Spleen (tissue), 11 donors: ENCODE results near the gene C5. TPM values are rescaled to one million over a fixed set of nuclear protein-coding genes. Genes with fewer than 3 reads are reported as not detected.

Experiments used
- DNase-seq: peaks from one replicate; pipeline ENCODE4 v3.0.0-alpha.2; 2020
- H3K27ac ChIP-seq, 8 donors: fragments of 200-600 bp; sonication (generic) in 7 of 8; 1 replicate in 4 of 8; 2 replicates in 4 of 8; pipeline versions ENCODE4 v1.5.0 to v1.8.0; 2016 to 2021; ENCODE audit warnings: inconsistent platforms in 4 of 8, mild to moderate bottlenecking in 4 of 8, moderate library complexity in 1 of 8
- H3K27me3 ChIP-seq, 7 donors: fragments of 200-600 bp; sonication (generic) in 6 of 7; replicated peaks in 1 of 7; 1 replicate in 4 of 7; 2 replicates in 3 of 7; pipeline versions ENCODE4 v1.5.0 to v1.8.0; 2016 to 2021; ENCODE audit warnings: inconsistent platforms in 3 of 7, mild to moderate bottlenecking in 1 of 7
- H3K36me3 ChIP-seq, 6 donors: fragments of 200-600 bp; sonication (generic) in 5 of 6; 1 replicate in 4 of 6; 2 replicates in 2 of 6; pipeline versions ENCODE4 v1.5.0 to v1.8.0; 2016 to 2021; ENCODE audit warnings: inconsistent platforms in 2 of 6
- H3K4me1 ChIP-seq, 6 donors: fragments of 200-600 bp; sonication (generic) in 5 of 6; 1 replicate in 3 of 6; 2 replicates in 3 of 6; pipeline versions ENCODE4 v1.5.0 to v1.8.0; 2016 to 2021; ENCODE audit warnings: inconsistent platforms in 3 of 6
- H3K4me3 ChIP-seq, 8 donors: fragments of 200-600 bp; sonication (generic) in 7 of 8; 1 replicate in 4 of 8; 2 replicates in 4 of 8; pipeline versions ENCODE4 v1.5.0 to v1.8.0; 2016 to 2021; ENCODE audit warnings: inconsistent platforms in 4 of 8, mild to moderate bottlenecking in 4 of 8, moderate library complexity in 2 of 8
- H3K9me3 ChIP-seq, 8 donors: fragments of 200-600 bp; sonication (generic) in 7 of 8; 1 replicate in 4 of 8; 2 replicates in 4 of 8; pipeline versions ENCODE4 v1.5.0 to v1.8.0; 2016 to 2021; ENCODE audit warnings: inconsistent platforms in 4 of 8
- POLR2A ChIP-seq, 3 donors: fragments of 450-650 bp; IDR thresholded peaks; one replicate each; pipeline ENCODE4 v1.5.1; 2017; ENCODE audit warnings: antibody characterized with exemption in 3 of 3, mild to moderate bottlenecking in 1 of 3
- POLR2AphosphoS5 ChIP-seq, 3 donors: sonication (generic); formaldehyde crosslinking; IDR thresholded peaks; one replicate each; pipeline ENCODE4 v1.5.1; 2017; ENCODE audit warnings: antibody characterized with exemption in 3 of 3
- WGBS, 5 donors: extraction: QIAGEN DNeasy Blood & Tissue Kit in 3 of 5; methylation state at CpG; one replicate each; pipeline versions ENCODE4 v1.1.5 to v1.1.7; 2013 to 2018; 5-methylcytosine and 5-hydroxymethylcytosine counted together
- intact Hi-C: fragments of 100-400 bp; cut with DNase I; formaldehyde crosslinking; loops from one replicate; pipeline ENCODE4 v1.15.0; 2023; ENCODE audit warnings: low total_unique reads
- polyA plus RNA-seq, 3 donors: library from polyadenylated mRNA; stranded (reverse); fragments of 200-250 nt; gene quantifications; one replicate each; pipeline ENCODE4 v1.2.1, GENCODE V29; 2013
- total RNA-seq, 7 donors: library from RNA; depleted of rRNA in 3 of 7; stranded (reverse); fragments of >200 nt in 3 of 7; fragmentation: NEBNext Ultra II Directional in 4 of 7; extraction: Animal tissue kit (Norgen Biotek cat#: 25700) in 4 of 7; gene quantifications; one replicate each; pipeline versions ENCODE4 v1.1.0 to v1.2.1, GENCODE V29; 2016 to 2021
- TF ChIP-seq, protein P1 (sequence below), 11 experiments: fragments of 200-600 bp in 7 of 11; fragments of 450-650 bp in 4 of 11; sonication (generic) in 4 of 11; IDR thresholded peaks in 8 of 11; conservative IDR thresholded peaks in 3 of 11; 1 replicate in 7 of 11; 2 replicates in 4 of 11; pipeline versions ENCODE4 v1.4.0 to v1.8.0; 2016 to 2021; ENCODE audit warnings: antibody characterized with exemption in 11 of 11, inconsistent platforms in 4 of 11, mild to moderate bottlenecking in 1 of 11
- donor health status: healthy with polysubstance abuse.
- donor health status: DM: no; HTN: no; CAD: no; lungs with moderate emphysema.
- donor health status: DM: no; HTN: no; CAD: no.
- donor health status: Bipolar disorder and iron deficiency.
- donor health status: healthy.
- donor health status: DM: no; HTN: no; CAD: no.
- donor health status: DM: yes; HTN: yes; CAD: no.

Gene C5
- total and polyA plus RNA-seq, 10 donors: 1.2 to 10.4 (median 2.9) TPM

DNA sequence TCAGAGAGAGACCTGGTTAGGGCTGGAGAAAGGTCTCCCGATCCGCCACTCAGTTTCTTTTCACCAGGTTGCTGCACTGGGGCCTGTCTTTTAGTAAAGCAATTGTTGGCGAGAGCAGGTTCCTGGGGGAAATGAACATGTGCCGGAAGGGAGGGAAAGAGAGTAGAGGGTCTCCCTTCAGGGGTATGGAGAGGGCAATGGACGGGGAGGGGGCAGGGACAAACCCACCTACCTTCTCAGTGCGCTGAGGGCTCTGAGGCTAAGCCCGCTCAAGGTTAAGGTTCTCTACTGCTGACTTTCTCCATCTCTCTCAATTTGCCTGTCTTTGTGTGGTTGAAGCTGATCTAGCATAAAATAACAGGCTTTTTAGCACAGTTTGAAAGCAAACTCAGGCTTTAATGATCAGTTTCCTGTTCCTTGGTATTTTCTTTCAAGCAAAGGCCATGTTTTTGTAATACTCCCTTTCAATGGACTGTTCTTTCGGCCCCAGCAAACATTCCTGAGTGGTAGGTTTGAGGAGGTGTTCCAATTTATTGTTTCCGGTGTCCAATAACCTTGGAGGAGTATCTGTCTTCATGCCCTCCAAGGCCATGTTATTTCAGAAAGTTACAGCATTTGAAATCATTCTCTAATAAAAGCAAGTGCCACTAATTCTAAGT is 98.0 kb downstream of the C5 start:
- peaks cover 0 to 9% (median 0%) of the 10 kb centered on the region in 6 donors for H3K4me1 ChIP-seq
- no peak for DNase-seq
- intact Hi-C loops: no loop called here
- TF ChIP-seq, protein P1, sequence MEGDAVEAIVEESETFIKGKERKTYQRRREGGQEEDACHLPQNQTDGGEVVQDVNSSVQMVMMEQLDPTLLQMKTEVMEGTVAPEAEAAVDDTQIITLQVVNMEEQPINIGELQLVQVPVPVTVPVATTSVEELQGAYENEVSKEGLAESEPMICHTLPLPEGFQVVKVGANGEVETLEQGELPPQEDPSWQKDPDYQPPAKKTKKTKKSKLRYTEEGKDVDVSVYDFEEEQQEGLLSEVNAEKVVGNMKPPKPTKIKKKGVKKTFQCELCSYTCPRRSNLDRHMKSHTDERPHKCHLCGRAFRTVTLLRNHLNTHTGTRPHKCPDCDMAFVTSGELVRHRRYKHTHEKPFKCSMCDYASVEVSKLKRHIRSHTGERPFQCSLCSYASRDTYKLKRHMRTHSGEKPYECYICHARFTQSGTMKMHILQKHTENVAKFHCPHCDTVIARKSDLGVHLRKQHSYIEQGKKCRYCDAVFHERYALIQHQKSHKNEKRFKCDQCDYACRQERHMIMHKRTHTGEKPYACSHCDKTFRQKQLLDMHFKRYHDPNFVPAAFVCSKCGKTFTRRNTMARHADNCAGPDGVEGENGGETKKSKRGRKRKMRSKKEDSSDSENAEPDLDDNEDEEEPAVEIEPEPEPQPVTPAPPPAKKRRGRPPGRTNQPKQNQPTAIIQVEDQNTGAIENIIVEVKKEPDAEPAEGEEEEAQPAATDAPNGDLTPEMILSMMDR (IDR thresholded peaks at IDR 0.05 in 8 of 11, conservative IDR thresholded peaks at IDR 0.05 in 3 of 11): no peak
- TF ChIP-seq POLR2A (IDR thresholded peaks at IDR 0.05): no peak
- no peak for TF ChIP-seq POLR2AphosphoS5 (IDR thresholded peaks at IDR 0.05)
- H3K27ac ChIP-seq: no peak overlapping the region
- no peaks in the 10 kb centered on the region for H3K27me3 ChIP-seq
- no peak overlapping the region for H3K4me3 ChIP-seq
- H3K36me3 ChIP-seq: no peaks in the 10 kb centered on the region
- no peaks in the 10 kb centered on the region for H3K9me3 ChIP-seq
- 89 to 91% (median 91%) methylated on average over 9 of the region's 9 CpGs for WGBS, 5 donors

DNA sequence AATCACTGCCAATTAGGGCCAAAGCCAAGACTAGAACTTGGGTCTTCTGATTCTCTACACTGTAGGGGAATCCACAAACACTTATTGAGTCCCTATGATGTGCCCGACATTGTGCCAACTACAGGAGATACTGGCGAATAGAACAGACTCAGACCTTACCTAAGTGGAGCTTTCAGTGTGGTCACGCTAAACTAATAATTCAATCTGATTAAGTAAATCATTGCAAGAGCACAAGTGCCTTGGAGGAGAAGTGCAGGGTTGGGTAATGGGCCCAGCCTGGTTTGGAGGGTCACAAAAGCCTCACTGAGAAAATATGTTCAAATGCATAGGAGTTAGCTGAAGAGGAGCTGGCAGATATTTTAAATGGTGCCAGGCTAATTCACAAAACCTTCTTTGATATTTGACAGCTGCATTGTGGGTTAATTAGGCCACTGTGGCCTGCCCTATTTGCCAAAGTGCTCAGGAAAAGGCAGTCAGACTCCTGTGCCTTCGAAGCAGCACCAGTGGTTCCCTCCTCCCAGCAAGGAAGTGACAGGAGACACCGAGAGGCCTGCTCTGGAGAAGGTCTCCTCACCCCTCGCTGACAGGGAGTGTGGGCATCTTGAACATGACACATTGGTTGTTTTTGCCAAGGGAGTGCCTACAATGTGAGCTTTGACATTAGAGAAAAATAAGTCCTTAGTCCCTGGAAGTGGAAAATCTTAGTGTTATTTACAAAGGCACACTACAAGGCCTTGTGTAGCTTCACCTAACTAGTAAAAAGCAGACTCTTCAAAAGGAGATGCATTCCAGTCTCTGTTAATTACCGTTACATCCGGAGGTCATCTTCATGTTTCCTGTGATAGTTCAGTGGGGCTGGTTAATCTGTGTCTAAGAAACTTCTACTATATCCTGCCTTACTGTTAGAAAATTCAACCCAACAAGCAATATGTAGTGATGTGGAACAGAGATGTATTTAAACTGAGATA is 99.4 kb downstream of the C5 start:
- Histone ChIP-seq H3K27me3 (no peaks in the 10 kb centered on the region), H3K27ac (peak overlapping the region in 1 of 8 donors; percentile 18), H3K9me3 (no peaks in the 10 kb centered on the region), H3K36me3 (no peaks in the 10 kb centered on the region), H3K4me3 (no peak overlapping the region), H3K4me1 (peaks cover 0 to 9% (median 0%) of the 10 kb centered on the region in 6 donors)
- 74 to 81% (median 79%) methylated on average over 8 of the region's 8 CpGs for WGBS, 5 donors
- TF ChIP-seq, protein P1 (IDR thresholded peaks at IDR 0.05 in 8 of 11, conservative IDR thresholded peaks at IDR 0.05 in 3 of 11): no peak
- no peak for TF ChIP-seq POLR2A (IDR thresholded peaks at IDR 0.05)
- no peak for TF ChIP-seq POLR2AphosphoS5 (IDR thresholded peaks at IDR 0.05)
- DNase-seq: no peak
- intact Hi-C loops: no loop called here

DNA sequence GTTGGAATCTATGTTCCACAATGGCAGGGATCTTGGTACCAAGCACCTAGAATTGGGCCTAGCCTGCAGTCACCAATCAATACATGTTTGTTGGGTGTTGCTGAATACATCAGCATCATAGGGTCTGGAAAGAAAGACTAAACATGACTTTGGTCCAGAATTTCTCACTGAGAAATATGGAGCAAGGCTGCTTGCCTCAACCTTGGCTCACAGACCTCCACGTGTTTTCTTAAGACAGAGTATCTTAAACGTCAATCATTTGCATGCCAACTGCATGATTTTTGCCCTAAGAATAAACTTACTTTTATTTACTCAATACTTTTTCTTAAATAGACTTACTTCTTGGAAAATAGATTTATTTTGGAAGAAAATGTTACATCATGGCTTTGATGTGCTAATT is 100.8 kb downstream of the C5 start:
- DNase-seq: no peak
- WGBS, 5 donors: 88 to 94% (median 89%) methylated on average over 2 of the region's 2 CpGs
- Histone ChIP-seq H3K9me3 (no peaks in the 10 kb centered on the region), H3K4me1 (peaks cover 0 to 11% (median 2%) of the 10 kb centered on the region in 6 donors), H3K4me3 (no peak overlapping the region), H3K27me3 (no peaks in the 10 kb centered on the region), H3K36me3 (no peaks in the 10 kb centered on the region), H3K27ac (no peak overlapping the region)
- intact Hi-C loops: no loop called here
- no peak for TF ChIP-seq POLR2A (IDR thresholded peaks at IDR 0.05)
- TF ChIP-seq, protein P1 (IDR thresholded peaks at IDR 0.05 in 8 of 11, conservative IDR thresholded peaks at IDR 0.05 in 3 of 11): no peak
- no peak for TF ChIP-seq POLR2AphosphoS5 (IDR thresholded peaks at IDR 0.05)

DNA sequence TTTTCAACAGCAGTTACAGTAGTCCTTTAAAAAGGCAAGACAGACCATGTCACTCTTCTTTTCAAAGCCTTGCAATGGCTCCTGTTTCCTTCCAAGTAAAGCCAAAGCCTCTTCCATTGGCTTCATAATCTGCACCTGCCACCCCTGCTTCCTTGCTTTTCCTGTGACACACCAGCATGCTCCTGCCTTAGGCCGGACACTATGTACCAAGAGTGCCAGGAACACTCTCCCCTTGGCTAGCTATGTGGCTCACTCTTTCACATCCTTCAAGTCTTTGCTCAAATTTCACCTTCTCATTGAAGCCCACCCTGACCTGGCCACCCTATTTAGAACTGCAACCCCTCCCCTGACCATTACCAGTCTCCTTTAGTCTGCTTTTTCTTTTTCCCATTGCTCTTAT is 101.3 kb downstream of the C5 start:
- no peak overlapping the region for H3K4me3 ChIP-seq
- no peak for DNase-seq
- H3K4me1 ChIP-seq: peaks cover 0 to 15% (median 7%) of the 10 kb centered on the region in 6 donors
- TF ChIP-seq POLR2AphosphoS5 (IDR thresholded peaks at IDR 0.05) (no peak), POLR2A (IDR thresholded peaks at IDR 0.05) (no peak)
- TF ChIP-seq, protein P1 (IDR thresholded peaks at IDR 0.05 in 8 of 11, conservative IDR thresholded peaks at IDR 0.05 in 3 of 11): no peak
- H3K27ac ChIP-seq: no peak overlapping the region
- no peaks in the 10 kb centered on the region for H3K27me3 ChIP-seq
- 95 to 100% (median 100%) methylated on average over 1 of the region's 1 CpG for WGBS, 5 donors
- H3K9me3 ChIP-seq: no peaks in the 10 kb centered on the region
- intact Hi-C loops: no loop called here
- no peaks in the 10 kb centered on the region for H3K36me3 ChIP-seq
